ENCODE measurements around the gene CACNA2D2.

Gene CACNA2D2

GRCh38 chr3:50466177-50466576 lies 37.3 kb downstream of the CACNA2D2 start:
- no peak for DNase-seq (ENCODE audit: low read depth in 1 of 2, low spot score in 1 of 2)
- H3K27ac ChIP-seq (replicated peaks): no peak overlapping the region
- no peaks in the 10 kb centered on the region for H3K27me3 ChIP-seq (ENCODE audit: insufficient read depth, poor library complexity, severe bottlenecking)

DNA sequence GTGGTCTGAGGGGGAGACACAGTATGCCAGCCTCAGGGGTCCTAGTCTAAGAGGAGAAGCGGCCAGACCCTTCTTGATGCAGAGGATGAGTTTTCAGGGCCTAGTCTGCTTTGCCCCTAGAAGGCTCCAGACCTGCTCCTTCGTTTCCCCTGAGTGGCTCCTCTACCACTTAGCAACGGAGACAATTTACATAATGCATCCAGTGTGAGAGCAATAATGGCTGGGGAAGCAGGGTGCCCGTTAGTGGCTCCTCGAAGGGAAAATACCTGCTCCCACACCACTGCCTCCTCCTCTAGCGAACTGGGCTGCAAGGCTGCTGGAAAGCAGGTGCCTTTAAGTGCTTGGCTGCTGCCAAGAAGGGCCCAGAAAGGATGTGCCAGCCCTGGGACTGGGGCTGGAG lies 38.9 kb downstream of the CACNA2D2 start:
- H3K27me3 ChIP-seq (ENCODE audit: insufficient read depth, poor library complexity, severe bottlenecking): no peaks in the 10 kb centered on the region
- no peak overlapping the region for H3K27ac ChIP-seq (replicated peaks)
- no peak overlapping the region for H3K4me3 ChIP-seq (replicated peaks; ENCODE audit: insufficient read depth, low read length)
- no peak for DNase-seq (ENCODE audit: low read depth in 1 of 2, low spot score in 1 of 2)
- TF ChIP-seq, protein P1, sequence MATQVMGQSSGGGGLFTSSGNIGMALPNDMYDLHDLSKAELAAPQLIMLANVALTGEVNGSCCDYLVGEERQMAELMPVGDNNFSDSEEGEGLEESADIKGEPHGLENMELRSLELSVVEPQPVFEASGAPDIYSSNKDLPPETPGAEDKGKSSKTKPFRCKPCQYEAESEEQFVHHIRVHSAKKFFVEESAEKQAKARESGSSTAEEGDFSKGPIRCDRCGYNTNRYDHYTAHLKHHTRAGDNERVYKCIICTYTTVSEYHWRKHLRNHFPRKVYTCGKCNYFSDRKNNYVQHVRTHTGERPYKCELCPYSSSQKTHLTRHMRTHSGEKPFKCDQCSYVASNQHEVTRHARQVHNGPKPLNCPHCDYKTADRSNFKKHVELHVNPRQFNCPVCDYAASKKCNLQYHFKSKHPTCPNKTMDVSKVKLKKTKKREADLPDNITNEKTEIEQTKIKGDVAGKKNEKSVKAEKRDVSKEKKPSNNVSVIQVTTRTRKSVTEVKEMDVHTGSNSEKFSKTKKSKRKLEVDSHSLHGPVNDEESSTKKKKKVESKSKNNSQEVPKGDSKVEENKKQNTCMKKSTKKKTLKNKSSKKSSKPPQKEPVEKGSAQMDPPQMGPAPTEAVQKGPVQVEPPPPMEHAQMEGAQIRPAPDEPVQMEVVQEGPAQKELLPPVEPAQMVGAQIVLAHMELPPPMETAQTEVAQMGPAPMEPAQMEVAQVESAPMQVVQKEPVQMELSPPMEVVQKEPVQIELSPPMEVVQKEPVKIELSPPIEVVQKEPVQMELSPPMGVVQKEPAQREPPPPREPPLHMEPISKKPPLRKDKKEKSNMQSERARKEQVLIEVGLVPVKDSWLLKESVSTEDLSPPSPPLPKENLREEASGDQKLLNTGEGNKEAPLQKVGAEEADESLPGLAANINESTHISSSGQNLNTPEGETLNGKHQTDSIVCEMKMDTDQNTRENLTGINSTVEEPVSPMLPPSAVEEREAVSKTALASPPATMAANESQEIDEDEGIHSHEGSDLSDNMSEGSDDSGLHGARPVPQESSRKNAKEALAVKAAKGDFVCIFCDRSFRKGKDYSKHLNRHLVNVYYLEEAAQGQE (IDR thresholded peaks at IDR 0.05; ENCODE audit: insufficient replicate concordance, low read depth): no peak
- TF ChIP-seq POLR2AphosphoS5 (IDR thresholded peaks at IDR 0.05; ENCODE audit: low read depth) (no peak), SPI1 (IDR thresholded peaks at IDR 0.05; ENCODE audit: borderline replicate concordance, low read depth) (no peak), GABPA (IDR thresholded peaks at IDR 0.05; ENCODE audit: low read depth) (no peak)
- TF ChIP-seq, protein P2, sequence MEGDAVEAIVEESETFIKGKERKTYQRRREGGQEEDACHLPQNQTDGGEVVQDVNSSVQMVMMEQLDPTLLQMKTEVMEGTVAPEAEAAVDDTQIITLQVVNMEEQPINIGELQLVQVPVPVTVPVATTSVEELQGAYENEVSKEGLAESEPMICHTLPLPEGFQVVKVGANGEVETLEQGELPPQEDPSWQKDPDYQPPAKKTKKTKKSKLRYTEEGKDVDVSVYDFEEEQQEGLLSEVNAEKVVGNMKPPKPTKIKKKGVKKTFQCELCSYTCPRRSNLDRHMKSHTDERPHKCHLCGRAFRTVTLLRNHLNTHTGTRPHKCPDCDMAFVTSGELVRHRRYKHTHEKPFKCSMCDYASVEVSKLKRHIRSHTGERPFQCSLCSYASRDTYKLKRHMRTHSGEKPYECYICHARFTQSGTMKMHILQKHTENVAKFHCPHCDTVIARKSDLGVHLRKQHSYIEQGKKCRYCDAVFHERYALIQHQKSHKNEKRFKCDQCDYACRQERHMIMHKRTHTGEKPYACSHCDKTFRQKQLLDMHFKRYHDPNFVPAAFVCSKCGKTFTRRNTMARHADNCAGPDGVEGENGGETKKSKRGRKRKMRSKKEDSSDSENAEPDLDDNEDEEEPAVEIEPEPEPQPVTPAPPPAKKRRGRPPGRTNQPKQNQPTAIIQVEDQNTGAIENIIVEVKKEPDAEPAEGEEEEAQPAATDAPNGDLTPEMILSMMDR (IDR thresholded peaks at IDR 0.05; ENCODE audit: insufficient read depth, low read length): no peak

More at GRCh38 chr3:50466177-50466576, 37.3 kb downstream of the CACNA2D2 start:
- TF ChIP-seq GABPA (IDR thresholded peaks at IDR 0.05; ENCODE audit: low read depth): no peak
- TF ChIP-seq, protein P2 (IDR thresholded peaks at IDR 0.05; ENCODE audit: insufficient read depth, low read length): no peak
- TF ChIP-seq, protein P1 (IDR thresholded peaks at IDR 0.05; ENCODE audit: insufficient replicate concordance, low read depth): no peak
- TF ChIP-seq POLR2AphosphoS5 (IDR thresholded peaks at IDR 0.05; ENCODE audit: low read depth): no peak
- TF ChIP-seq SPI1 (IDR thresholded peaks at IDR 0.05; ENCODE audit: borderline replicate concordance, low read depth): no peak
- H3K4me3 ChIP-seq (replicated peaks; ENCODE audit: insufficient read depth, low read length): no peak overlapping the region

GRCh38 chr3:50459785-50460184 lies 43.6 kb downstream of the CACNA2D2 start:
- Histone ChIP-seq H3K27ac (replicated peaks) (no peak overlapping the region), H3K4me3 (replicated peaks; ENCODE audit: insufficient read depth, low read length) (no peak overlapping the region), H3K27me3 (ENCODE audit: insufficient read depth, poor library complexity, severe bottlenecking) (no peaks in the 10 kb centered on the region)
- no peak for TF ChIP-seq GABPA (IDR thresholded peaks at IDR 0.05; ENCODE audit: low read depth)
- TF ChIP-seq, protein P1 (IDR thresholded peaks at IDR 0.05; ENCODE audit: insufficient replicate concordance, low read depth): peak; percentile 36
- TF ChIP-seq, protein P2 (IDR thresholded peaks at IDR 0.05; ENCODE audit: insufficient read depth, low read length): no peak
- TF ChIP-seq POLR2AphosphoS5 (IDR thresholded peaks at IDR 0.05; ENCODE audit: low read depth): no peak
- no peak for DNase-seq (ENCODE audit: low read depth in 1 of 2, low spot score in 1 of 2)
